Measurements from ENCODE around the gene PTPN23. TPM values are rescaled to one million over a fixed set of nuclear protein-coding genes. Genes with fewer than 3 reads are reported as not detected.
A peak's percentile ranks its signal among the peaks of the same experiment; 100 is the strongest.

Gene PTPN23
- total and polyA plus RNA-seq, 9 of the 15 experiments (the other 6 are each of a cell fraction or from before 2014, with no cell fraction given), result 0.41 to 58.7 (median 7.2) TPM

- TF ChIP-seq ZFP1 (CRISPR knock-in tag; IDR thresholded peaks at IDR 0.05), result no peak
These were observed 38.0 kb upstream of the PTPN23 start (continued) for GRCh38 chr3:47342812-47343211.

- POLR2A ChIA-PET, result interaction anchor here (0.6 to 2.0 kb wide), 5 partner anchors 8 to 803 kb away, joined by 3 to 6 read pairs (median 3); no protein-coding TSS in a partner anchor
These were observed 37.3 kb upstream of the PTPN23 start for GRCh38 chr3:47343471-47343971.

GRCh38 chr3:47344971-47345370 is 35.9 kb upstream of the PTPN23 start:
- DNase-seq (ENCODE audit: extremely low read depth in 1 of 4, low spot score in 3 of 4) (no peak), FAIRE-seq (no peak), ATAC-seq (no peak)
- Histone ChIP-seq H4K20me1 (replicated peaks; ENCODE audit: control insufficient read depth, insufficient read depth, low read length) (peaks cover 4% of the 10 kb centered on the region; the same call in 1 of the 2 replicates), H3K4me2 (ENCODE audit: insufficient read depth, low read length) (no peak overlapping the region), H3K27me3 (ENCODE audit: control insufficient read depth in 2 of 2, insufficient read depth in 2 of 2, low read length in 2 of 2) (no peaks in the 10 kb centered on the region), H3K9me3 (replicated peaks; ENCODE audit: control insufficient read depth, insufficient read depth, low read depth, low read length) (no peaks in the 10 kb centered on the region), H3K4me3 (no peak overlapping the region), H3K9ac (ENCODE audit: insufficient read depth in 1 of 2, low read depth in 2 of 2, low read length in 2 of 2) (no peak overlapping the region), H3K27ac (ENCODE audit: extremely low read depth, low read depth, low read length) (no peak overlapping the region), H3K79me2 (ENCODE audit: control insufficient read depth, insufficient read depth, low read length) (no peaks in the 10 kb centered on the region), H3K36me3 (ENCODE audit: control insufficient read depth, insufficient read depth, low read length) (peaks cover 61% of the 10 kb centered on the region), H3K4me1 (replicated peaks in 1 of 2; ENCODE audit: control insufficient read depth in 2 of 2, insufficient read depth in 2 of 2, low read length in 2 of 2) (peaks cover 18 to 24% of the 10 kb centered on the region in 2 experiments), H3K9me1 (ENCODE audit: control insufficient read depth, insufficient read depth, low read length) (no peaks in the 10 kb centered on the region), H2AFZ (ENCODE audit: low read depth, low read length) (no peak overlapping the region)
- in situ Hi-C loops (cut with MboI), result no loop called here
- ChIA-PET CTCF (ENCODE audit: low intra/inter-chr PET ratio) (no interaction called here), POLR2A (interaction anchor here (1.3 kb wide), 1 partner anchor 9 kb away, joined by 3 read pairs; no protein-coding TSS in a partner anchor)
- 91% methylated on average over 6 of the region's 6 CpGs for whole genome bisulfite sequencing (ENCODE audit: insufficient coverage, low coverage, missing lambda C conversion rate)
- no TSS peak for BruUV-seq (replicated peaks)
- intact Hi-C loops (cut with micrococcal nuclease), result no loop called here
- TF ChIP-seq ZBTB33 (CRISPR knock-in tag; IDR thresholded peaks at IDR 0.05) (no peak), ZFP36 (IDR thresholded peaks at IDR 0.05; ENCODE audit: low read depth, low read length, partially characterized antibody) (no peak), ZNF23 (CRISPR knock-in tag; IDR thresholded peaks at IDR 0.05) (no peak)

More at GRCh38 chr3:47343471-47343971, 37.3 kb upstream of the PTPN23 start:
- in situ Hi-C loops (cut with MboI), result no loop called here
- Histone ChIP-seq H3K27me3 (ENCODE audit: control insufficient read depth in 2 of 2, insufficient read depth in 2 of 2, low read length in 2 of 2) (no peaks in the 10 kb centered on the region), H3K79me2 (ENCODE audit: control insufficient read depth, insufficient read depth, low read length) (no peaks in the 10 kb centered on the region), H3K9me3 (replicated peaks; ENCODE audit: control insufficient read depth, insufficient read depth, low read depth, low read length) (no peaks in the 10 kb centered on the region), H4K20me1 (replicated peaks; ENCODE audit: control insufficient read depth, insufficient read depth, low read length) (peaks cover 4% of the 10 kb centered on the region; the same call in 1 of the 2 replicates), H2AFZ (ENCODE audit: low read depth, low read length) (no peak overlapping the region), H3K4me1 (replicated peaks in 1 of 2; ENCODE audit: control insufficient read depth in 2 of 2, insufficient read depth in 2 of 2, low read length in 2 of 2) (peaks cover 18 to 24% of the 10 kb centered on the region in 2 experiments), H3K4me3 (no peak overlapping the region), H3K4me2 (ENCODE audit: insufficient read depth, low read length) (no peak overlapping the region), H3K9ac (ENCODE audit: insufficient read depth in 1 of 2, low read depth in 2 of 2, low read length in 2 of 2) (peak overlapping the region in 1 of 2 experiments; percentile 7; a peak in 1 of 4 replicates), H3K27ac (ENCODE audit: extremely low read depth, low read depth, low read length) (no peak overlapping the region), H3K36me3 (ENCODE audit: control insufficient read depth, insufficient read depth, low read length) (peaks cover 75% of the 10 kb centered on the region), H3K9me1 (ENCODE audit: control insufficient read depth, insufficient read depth, low read length) (no peaks in the 10 kb centered on the region)
- intact Hi-C loops (cut with micrococcal nuclease), result no loop called here
- ATAC-seq (no peak), FAIRE-seq (no peak), DNase-seq (ENCODE audit: extremely low read depth in 1 of 4, low spot score in 3 of 4) (no peak)
- no TSS peak for BruUV-seq (replicated peaks)
- 92% methylated on average over 17 of the region's 17 CpGs for WGBS (ENCODE audit: insufficient coverage, low coverage, missing lambda C conversion rate)
- TF ChIP-seq RBM22 (IDR thresholded peaks at IDR 0.05; ENCODE audit: low read depth, low read length, poor library complexity, severe bottlenecking) (peak; percentile 21), POLR2G (IDR thresholded peaks at IDR 0.05; ENCODE audit: low read depth, low read length) (peak; percentile 45; the same call in 1 of the 2 replicates), MEIS2 (IDR thresholded peaks at IDR 0.05; ENCODE audit: partially characterized antibody) (no peak)
- CTCF ChIA-PET (ENCODE audit: low intra/inter-chr PET ratio), result no interaction called here
